HuH-7 (cell line): Measurements from ENCODE around the gene IPMK.
"Not testable (repeated sequence)": the region's sequence is repeated elsewhere in the genome, so short reads cannot be mapped to it uniquely, and the experiment has no call there.

Experiments used
- DNase-seq: peaks from one replicate; pipeline ENCODE4 v3.0.0; 2011; ENCODE audit warnings: low spot score

Gene IPMK

GRCh38 chr10:58220769-58221451 is 46.8 kb downstream of the IPMK start:
- no peak for DNase-seq

- DNase-seq, result no peak
Measured at GRCh38 chr10:58219875-58220274, 47.8 kb downstream of the IPMK start.

- no peak for DNase-seq
Measured at GRCh38 chr10:58217612-58218011, 50.1 kb downstream of the IPMK start.

- DNase-seq, result no peak
Measured at GRCh38 chr10:58212622-58213021, 55.1 kb downstream of the IPMK start.

- no peak for DNase-seq
Measured at GRCh38 chr10:58210160-58210559, 57.5 kb downstream of the IPMK start.

GRCh38 chr10:58209669-58210068 is 58.0 kb downstream of the IPMK start:
- DNase-seq, result no peak

- DNase-seq, result no peak
Measured at GRCh38 chr10:58206251-58206650, 61.4 kb downstream of the IPMK start.

GRCh38 chr10:58201704-58202103 is 66.0 kb downstream of the IPMK start:
- DNase-seq, result no peak

- peak; percentile 10 for DNase-seq
Measured at GRCh38 chr10:58189269-58189668, 78.4 kb downstream of the IPMK start.

GRCh38 chr10:58184120-58184670 is 83.5 kb downstream of the IPMK start:
- no peak for DNase-seq

GRCh38 chr10:58180666-58181065 is 87.0 kb downstream of the IPMK start:
- no peak for DNase-seq

- no peak for DNase-seq
Measured at GRCh38 chr10:58179238-58179637, 88.5 kb downstream of the IPMK start.

- DNase-seq, result no peak
Measured at GRCh38 chr10:58178811-58179210, 88.9 kb downstream of the IPMK start.

- DNase-seq, result peak; percentile 3
Measured at GRCh38 chr10:58177362-58177947, 90.2 kb downstream of the IPMK start.

- no peak for DNase-seq
Measured at GRCh38 chr10:58175990-58176900, 91.4 kb downstream of the IPMK start.

GRCh38 chr10:58174831-58175230 is 92.9 kb downstream of the IPMK start:
- DNase-seq, result no peak

GRCh38 chr10:58173391-58173790 is 94.3 kb downstream of the IPMK start:
- DNase-seq, result no peak

- no peak for DNase-seq
Measured at GRCh38 chr10:58171146-58171545, 96.5 kb downstream of the IPMK start.

GRCh38 chr10:58164517-58164916 is 103.2 kb downstream of the IPMK start:
- no peak for DNase-seq

- DNase-seq, result no peak
Measured at GRCh38 chr10:58158806-58159205, 108.9 kb downstream of the IPMK start.

GRCh38 chr10:58157076-58157766 is 110.5 kb downstream of the IPMK start:
- no peak for DNase-seq

- not testable (repeated sequence) for DNase-seq
Measured at GRCh38 chr10:58155941-58156340, 111.8 kb downstream of the IPMK start.
